Measurements from ENCODE around the gene HLA-DPB1. TPM values are rescaled to one million over a fixed set of nuclear protein-coding genes. Genes with fewer than 3 reads are reported as not detected.

The HLA-DPB1 gene
- total and polyA plus RNA-seq, 2 of the 4 experiments (the other 2 are of a cell fraction), result 7.7 to 10.7 TPM

DNA sequence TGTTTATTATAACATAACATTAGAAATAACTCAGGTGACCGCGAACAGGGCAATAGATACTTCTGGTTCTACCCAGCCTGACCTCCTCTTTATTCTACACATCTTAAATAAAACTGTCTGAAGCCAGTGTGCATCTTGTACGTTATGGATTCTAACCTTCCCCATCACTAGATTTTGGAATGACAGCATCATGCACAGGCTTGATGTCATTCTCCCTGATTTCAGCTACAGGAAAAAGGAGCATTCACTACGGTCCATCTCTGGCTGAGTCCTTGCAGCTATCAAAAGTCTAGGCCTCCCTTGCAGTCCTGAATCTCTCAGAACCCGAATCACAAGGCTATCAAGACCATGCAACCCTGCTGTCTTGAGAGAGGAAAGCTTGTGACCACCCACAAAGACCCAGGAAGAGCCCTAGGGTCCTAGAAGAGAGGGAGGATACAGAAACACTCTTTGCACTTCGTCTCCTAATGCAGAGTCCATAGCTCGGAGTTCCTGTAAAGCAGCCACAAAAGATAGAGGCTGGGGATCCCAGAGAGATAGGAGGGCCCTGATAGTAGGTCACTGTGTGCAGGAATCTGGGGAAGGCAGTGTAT is 3.2 kb upstream of the HLA-DPB1 start:
- no peak overlapping the region for H2AK5ac ChIP-seq (ENCODE audit: low read depth, low read length)
- no peak overlapping the region for H3K4ac ChIP-seq (ENCODE audit: low read depth, low read length)
- H4K91ac ChIP-seq (ENCODE audit: insufficient read depth, low read depth, low read length), result no peak overlapping the region
- ChIA-PET POLR2A (ENCODE audit: unreplicated experiment) (no interaction called here), CTCF (interaction anchor here (1.0 kb wide), 1 partner anchor 11 kb away, joined by 3 read pairs; no protein-coding TSS in a partner anchor)
- TF ChIP-seq MXI1 (IDR thresholded peaks at IDR 0.05; ENCODE audit: borderline replicate concordance, low read depth, low read length) (no peak), FOS (IDR thresholded peaks at IDR 0.05; ENCODE audit: low read depth, low read length) (no peak), RFX5 (IDR thresholded peaks at IDR 0.05; ENCODE audit: low read depth, low read length) (no peak), MAZ (IDR thresholded peaks at IDR 0.05; ENCODE audit: borderline replicate concordance, low read depth, low read length) (no peak), RAD21 (IDR thresholded peaks at IDR 0.05; ENCODE audit: low read length) (no peak), POLR2A (IDR thresholded peaks at IDR 0.05; ENCODE audit: low read depth, low read length) (no peak), ELK1 (IDR thresholded peaks at IDR 0.05; ENCODE audit: borderline replicate concordance, low read depth, low read length) (no peak), CHD1 (IDR thresholded peaks at IDR 0.05; ENCODE audit: low read depth, low read length) (no peak), BHLHE40 (IDR thresholded peaks at IDR 0.05; ENCODE audit: low read depth, low read length) (no peak), MAFK (IDR thresholded peaks at IDR 0.05; ENCODE audit: low read depth, low read length) (no peak), SMC3 (IDR thresholded peaks at IDR 0.05; ENCODE audit: low read depth, low read length) (no peak), NFE2L2 (IDR thresholded peaks at IDR 0.05; ENCODE audit: low read depth, low read length) (no peak)
- TF ChIP-seq, protein P1, sequence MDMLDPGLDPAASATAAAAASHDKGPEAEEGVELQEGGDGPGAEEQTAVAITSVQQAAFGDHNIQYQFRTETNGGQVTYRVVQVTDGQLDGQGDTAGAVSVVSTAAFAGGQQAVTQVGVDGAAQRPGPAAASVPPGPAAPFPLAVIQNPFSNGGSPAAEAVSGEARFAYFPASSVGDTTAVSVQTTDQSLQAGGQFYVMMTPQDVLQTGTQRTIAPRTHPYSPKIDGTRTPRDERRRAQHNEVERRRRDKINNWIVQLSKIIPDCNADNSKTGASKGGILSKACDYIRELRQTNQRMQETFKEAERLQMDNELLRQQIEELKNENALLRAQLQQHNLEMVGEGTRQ (IDR thresholded peaks at IDR 0.05; ENCODE audit: low read depth, low read length), result no peak
- H3K14ac ChIP-seq (replicated peaks; ENCODE audit: low read depth, low read length), result no peak overlapping the region
- H3K4me2 ChIP-seq (ENCODE audit: low read depth, low read length), result no peak overlapping the region
- dilution Hi-C loops (cut with HindIII; ENCODE audit: low sequenced_read_pairs, unreplicated experiment) (no loop called here), intact Hi-C loops (cut with micrococcal nuclease) (no loop called here), in situ Hi-C loops (cut with MboI; ENCODE audit: low sequenced_read_pairs) (no loop called here)
- H3K56ac ChIP-seq (ENCODE audit: extremely low read depth, insufficient read depth, low read length), result no peak overlapping the region
- H3K27me3 ChIP-seq (ENCODE audit: control insufficient read depth, insufficient read depth, low read length), result peaks cover 18% of the 10 kb centered on the region
- no peak overlapping the region for H2BK20ac ChIP-seq (ENCODE audit: low read depth, low read length)
- no peak overlapping the region for H3K23ac ChIP-seq (ENCODE audit: low read depth, low read length)
- H3K9me1 ChIP-seq (ENCODE audit: insufficient read depth, low read length), result no peaks in the 10 kb centered on the region
- no peak overlapping the region for H2BK15ac ChIP-seq (ENCODE audit: low read depth, low read length)
- no peaks in the 10 kb centered on the region for H3K36me3 ChIP-seq (ENCODE audit: control insufficient read depth, insufficient read depth, low read length)
- H4K20me1 ChIP-seq (ENCODE audit: insufficient read depth, low read length), result no peaks in the 10 kb centered on the region
- no peak overlapping the region for H2BK5ac ChIP-seq (ENCODE audit: low read depth, low read length, poor library complexity, severe bottlenecking)
- H3K9me3 ChIP-seq (ENCODE audit: control insufficient read depth, insufficient read depth, low read length), result no peaks in the 10 kb centered on the region
- DNase-seq, result no peak
- BruUV-seq (replicated peaks), result no TSS peak
- 30% methylated on average over 2 of the region's 7 CpGs; no CpG with 5 or more reads in 1 of the 2 experiments for WGBS, 2 experiments (ENCODE audit: extremely low coverage in 2 of 2, insufficient read length in 1 of 2)
- no peak for ATAC-seq (ENCODE audit: low read depth)
- no peak overlapping the region for H2AK9ac ChIP-seq (replicated peaks; ENCODE audit: low read depth, low read length, poor library complexity)
- no peak overlapping the region for H2BK120ac ChIP-seq (ENCODE audit: low read depth, low read length)
- H4K8ac ChIP-seq (ENCODE audit: low read depth in 2 of 2, low read length in 2 of 2), result no peak overlapping the region
- no peak overlapping the region for H3K18ac ChIP-seq (ENCODE audit: low read depth, low read length)
- no peak overlapping the region for H3K27ac ChIP-seq (ENCODE audit: insufficient read depth, low read length)
- H2AFZ ChIP-seq (replicated peaks; ENCODE audit: low read length, poor library complexity), result no peak overlapping the region
- no peaks in the 10 kb centered on the region for H3K79me1 ChIP-seq (ENCODE audit: low read depth in 1 of 2, low read length in 2 of 2)
- H3K9ac ChIP-seq (ENCODE audit: low read depth, low read length), result no peak overlapping the region
- no peaks in the 10 kb centered on the region for H3K4me1 ChIP-seq (ENCODE audit: control insufficient read depth, insufficient read depth, low read length)
- no peak overlapping the region for H3K4me3 ChIP-seq (ENCODE audit: insufficient read depth, low read depth, low read length)
- no peak overlapping the region for H4K5ac ChIP-seq (ENCODE audit: low read depth, low read length)

Data from IMR-90 (cell line).